Ishikawa (cell line): ENCODE measurements around the gene QSER1.

Experiments used
- CEBPB ChIP-seq: IDR thresholded peaks from 2 replicates; pipeline ENCODE4 v1.6.1; 2012
- CREB1 ChIP-seq: IDR thresholded peaks from 2 replicates; pipeline ENCODE4 v1.6.1; 2012; ENCODE audit warnings: low read depth
- EGR1 ChIP-seq: IDR thresholded peaks from 2 replicates; pipeline ENCODE4 v1.6.1; 2012
- EP300 ChIP-seq: IDR thresholded peaks from 2 replicates; pipeline ENCODE4 v1.6.1; 2012; ENCODE audit warnings: borderline replicate concordance
- FOXM1 ChIP-seq: IDR thresholded peaks from 2 replicates; pipeline ENCODE4 v1.6.1; 2012; ENCODE audit warnings: low read depth, borderline replicate concordance
- MAX ChIP-seq: IDR thresholded peaks from 2 replicates; pipeline ENCODE4 v1.6.1; 2012
- RAD21 ChIP-seq: IDR thresholded peaks from 2 replicates; pipeline ENCODE4 v1.6.1; 2012; ENCODE audit warnings: low read depth
- REST ChIP-seq: IDR thresholded peaks from 2 replicates; pipeline ENCODE4 v1.6.1; 2012; ENCODE audit warnings: low read depth, mild to moderate bottlenecking
- TAF1 ChIP-seq: IDR thresholded peaks from 2 replicates; pipeline ENCODE4 v1.6.1; 2012; ENCODE audit warnings: low read depth, mild to moderate bottlenecking
- TCF12 ChIP-seq: IDR thresholded peaks from 2 replicates; pipeline ENCODE4 v1.6.1; 2012; ENCODE audit warnings: low read depth
- TEAD4 ChIP-seq: IDR thresholded peaks from 2 replicates; pipeline ENCODE4 v1.6.1; 2012
- USF1 ChIP-seq: IDR thresholded peaks from 2 replicates; pipeline ENCODE4 v1.6.1; 2012
- YY1 ChIP-seq: IDR thresholded peaks from 2 replicates; pipeline ENCODE4 v1.6.1; 2012; ENCODE audit warnings: low read depth
- ZBTB7A ChIP-seq: IDR thresholded peaks from 2 replicates; pipeline ENCODE4 v1.6.1; 2012; ENCODE audit warnings: low read depth

GRCh38 chr11:33021937-33022336 is 129.3 kb downstream of the QSER1 start:
- no peak for TF ChIP-seq YY1
- TF ChIP-seq EP300: no peak
- TF ChIP-seq TAF1: no peak
- no peak for TF ChIP-seq RAD21
- TF ChIP-seq CEBPB: no peak
- no peak for TF ChIP-seq MAX
- TF ChIP-seq USF1: no peak
- no peak for TF ChIP-seq REST
- no peak for TF ChIP-seq FOXM1
- TF ChIP-seq ZBTB7A: no peak
- TF ChIP-seq EGR1: no peak
- no peak for TF ChIP-seq CREB1
- no peak for TF ChIP-seq TEAD4
- TF ChIP-seq TCF12: no peak
